ENCODE data around the gene TOP3A. TPM values are rescaled to one million over a fixed set of nuclear protein-coding genes. Genes with fewer than 3 reads are reported as not detected.

Gene TOP3A
- total and polyA plus RNA-seq, 2 of the 13 experiments (the other 11 are each of a cell fraction or from before 2014, with no cell fraction given): 16.9 to 36.8 TPM

GRCh38 chr17:18260332-18261145 lies 54.3 kb downstream of the TOP3A start, which contains the start of gene MIEF2 (continued):
- TF ChIP-seq TFE3 (CRISPR knock-in tag; IDR thresholded peaks at IDR 0.05) (no peak), ZFY (CRISPR knock-in tag; IDR thresholded peaks at IDR 0.05) (peak; percentile 96), REPIN1 (CRISPR knock-in tag; IDR thresholded peaks at IDR 0.05; ENCODE audit: borderline replicate concordance, low read depth) (0 out of 2 replicates have a peak, but pooled peaks have one; percentile 78), SOX13 (IDR thresholded peaks at IDR 0.05) (no peak), SOX13 (CRISPR knock-in tag; conservative IDR thresholded peaks at IDR 0.05 in 1 of 2, IDR thresholded peaks at IDR 0.05 in 1 of 2) (0 out of 4 replicates have a peak, but pooled peaks of 1 of the 2 experiments have one; percentile 32), NCOA1 (CRISPR knock-in tag; IDR thresholded peaks at IDR 0.05) (0 out of 2 replicates have a peak, but pooled peaks have one; percentile 37), ZNF550 (CRISPR knock-in tag; IDR thresholded peaks at IDR 0.05; ENCODE audit: borderline replicate concordance) (no peak), YY1 (IDR thresholded peaks at IDR 0.05; ENCODE audit: insufficient read depth, insufficient replicate concordance, low read depth, low read length) (no peak), CENPX (CRISPR knock-in tag; IDR thresholded peaks at IDR 0.05) (no peak), ZNF605 (CRISPR knock-in tag; IDR thresholded peaks at IDR 0.05) (peak; percentile 86), ZNF607 (CRISPR knock-in tag; IDR thresholded peaks at IDR 0.05; ENCODE audit: borderline replicate concordance) (peak; percentile 76), KLF15 (CRISPR knock-in tag; IDR thresholded peaks at IDR 0.05; ENCODE audit: borderline replicate concordance) (0 out of 2 replicates have a peak, but pooled peaks have one; percentile 9), ZNF790 (CRISPR knock-in tag; IDR thresholded peaks at IDR 0.05; ENCODE audit: borderline replicate concordance) (no peak), KDM3A (CRISPR knock-in tag; IDR thresholded peaks at IDR 0.05; ENCODE audit: low read depth) (peak; percentile 83; the same call in 1 of the 2 replicates), TIGD3 (CRISPR knock-in tag; IDR thresholded peaks at IDR 0.05; ENCODE audit: borderline replicate concordance) (peak; percentile 79; the same call in 1 of the 2 replicates), CCAR2 (optimal IDR thresholded peaks at IDR 0.05; ENCODE audit: low read depth, low read length) (no peak)

All from HepG2 (cell line).